SU-DHL-6 (cell line): ENCODE data around the gene CST3.

Experiments
- H2AFZ ChIP-seq: fragments of 200-600 bp; sonication (generic); 2 replicates; pipeline ENCODE4 v1.6.1; 2014; ENCODE audit warnings: low read depth, mild to moderate bottlenecking, moderate library complexity, mixed read lengths, antibody characterized with exemption, low read length; ENCODE audit not compliant: severe bottlenecking
- H3F3A ChIP-seq: fragments of 200-600 bp; shearing (Covaris generic); 2 replicates; pipeline ENCODE4 v1.6.0; 2016; ENCODE audit warnings: antibody characterized with exemption, mild to moderate bottlenecking; ENCODE audit not compliant: insufficient read depth
- H3K27ac ChIP-seq: fragments of 200-600 bp; sonication (generic); 2 replicates; pipeline ENCODE4 v1.5.1; 2016; ENCODE audit warnings: low read depth, mild to moderate bottlenecking, low read length, moderate library complexity, mixed read lengths
- H3K27me3 ChIP-seq: fragments of 200-600 bp; sonication (generic), shearing (Covaris generic); 2 replicates; pipeline ENCODE4 v1.6.0; 2014; ENCODE audit warnings: mild to moderate bottlenecking, low read length
- H3K36me3 ChIP-seq: fragments of 200-600 bp; sonication (generic); 2 replicates; pipeline ENCODE4 v1.6.1; 2014; ENCODE audit warnings: mild to moderate bottlenecking, low read length, mixed read lengths
- H3K4me2 ChIP-seq: fragments of 300-600, 200-600 bp; shearing (Covaris generic), sonication (generic); 2 replicates; pipeline ENCODE4 v1.6.0; 2014; ENCODE audit warnings: low read length, low read depth, mild to moderate bottlenecking; ENCODE audit not compliant: poor library complexity, severe bottlenecking
- H3K4me3 ChIP-seq: fragments of 200-600 bp; sonication (generic); 2 replicates; pipeline ENCODE4 v1.5.1; 2014; ENCODE audit warnings: antibody characterized with exemption, low read length, mild to moderate bottlenecking, mixed read lengths; ENCODE audit not compliant: insufficient read depth, poor library complexity, severe bottlenecking
- H3K79me2 ChIP-seq: fragments of 200-600 bp; sonication (generic); 2 replicates; pipeline ENCODE4 v1.6.1; 2014; ENCODE audit warnings: mild to moderate bottlenecking, low read length, moderate library complexity; ENCODE audit not compliant: insufficient read depth
- H3K9ac ChIP-seq: fragments of 200-600 bp; sonication (generic); 2 replicates; pipeline ENCODE4 v1.7.0; 2014; ENCODE audit warnings: mild to moderate bottlenecking, low read length
- H3K9me2 ChIP-seq: fragments of 200-600 bp; sonication (generic); replicated peaks from 2 replicates; pipeline ENCODE4 v1.6.1; 2014; ENCODE audit warnings: low read length; ENCODE audit not compliant: insufficient read depth
- H3K9me3 ChIP-seq: fragments of 200-600 bp; sonication (generic); 2 replicates; pipeline ENCODE4 v1.6.1; 2014; ENCODE audit warnings: low read length, mixed read lengths; ENCODE audit not compliant: insufficient read depth
- H4K20me1 ChIP-seq: fragments of 200-600 bp; sonication (generic); 2 replicates; pipeline ENCODE4 v1.6.1; 2014; ENCODE audit warnings: low read depth, mild to moderate bottlenecking, antibody characterized with exemption, low read length, moderate library complexity, mixed read lengths
- CTCF ChIP-seq: fragments of 200-600 bp; sonication (generic); IDR thresholded peaks from one replicate; pipeline ENCODE4 v1.5.1; 2017; ENCODE audit warnings: antibody characterized with exemption, mild to moderate bottlenecking, low read length, moderate library complexity; ENCODE audit not compliant: insufficient read depth, poor library complexity, severe bottlenecking
- EZH2phosphoT487 ChIP-seq: fragments of 200-600 bp; sonication (generic), shearing (Covaris generic); conservative IDR thresholded peaks from 2 replicates; pipeline ENCODE4 v1.6.1; 2018; ENCODE audit warnings: mild to moderate bottlenecking, antibody characterized with exemption, low read length, moderate library complexity, mixed read lengths

Gene CST3

GRCh38 chr20:23640671-23641667 is 3.2 kb upstream of the CST3 start:
- H3K27ac ChIP-seq, result no peak overlapping the region
- H3F3A ChIP-seq, result no peaks in the 10 kb centered on the region
- H3K9me2 ChIP-seq, result no peaks in the 10 kb centered on the region
- no peak overlapping the region for H2AFZ ChIP-seq
- H3K9me3 ChIP-seq, result no peaks in the 10 kb centered on the region
- no peaks in the 10 kb centered on the region for H3K79me2 ChIP-seq
- H3K27me3 ChIP-seq, result no peaks in the 10 kb centered on the region
- H3K9ac ChIP-seq, result no peak overlapping the region
- no peaks in the 10 kb centered on the region for H3K36me3 ChIP-seq
- no peak overlapping the region for H3K4me3 ChIP-seq
- no peak overlapping the region for H3K4me2 ChIP-seq
- H4K20me1 ChIP-seq, result no peaks in the 10 kb centered on the region
- TF ChIP-seq CTCF (no peak), EZH2phosphoT487 (no peak)

GRCh38 chr20:23640018-23640601 is 2.4 kb upstream of the CST3 start:
- Histone ChIP-seq H3K79me2 (no peaks in the 10 kb centered on the region), H4K20me1 (no peaks in the 10 kb centered on the region), H2AFZ (no peak overlapping the region), H3K36me3 (no peaks in the 10 kb centered on the region), H3K27ac (no peak overlapping the region), H3K9me3 (no peaks in the 10 kb centered on the region), H3K9ac (no peak overlapping the region), H3F3A (no peaks in the 10 kb centered on the region), H3K4me2 (no peak overlapping the region), H3K4me3 (no peak overlapping the region), H3K9me2 (no peaks in the 10 kb centered on the region), H3K27me3 (no peaks in the 10 kb centered on the region)
- TF ChIP-seq EZH2phosphoT487, result no peak
- TF ChIP-seq CTCF, result no peak

- no peak overlapping the region for H3K27ac ChIP-seq
- H3K79me2 ChIP-seq, result no peaks in the 10 kb centered on the region
- TF ChIP-seq EZH2phosphoT487, result no peak
- H3K9me3 ChIP-seq, result no peaks in the 10 kb centered on the region
- no peak overlapping the region for H3K4me2 ChIP-seq
- no peaks in the 10 kb centered on the region for H3K27me3 ChIP-seq
- no peak overlapping the region for H3K9ac ChIP-seq
- no peaks in the 10 kb centered on the region for H3K9me2 ChIP-seq
- no peak overlapping the region for H2AFZ ChIP-seq
- H3K4me3 ChIP-seq, result no peak overlapping the region
- no peaks in the 10 kb centered on the region for H3F3A ChIP-seq
- no peaks in the 10 kb centered on the region for H3K36me3 ChIP-seq
- no peaks in the 10 kb centered on the region for H4K20me1 ChIP-seq
These were observed 1.8 kb upstream of the CST3 start for GRCh38 chr20:23639490-23639958.
